IMR-90 (cell line): ENCODE data around the gene GALNT5. TPM values are rescaled to one million over a fixed set of nuclear protein-coding genes. Genes with fewer than 3 reads are reported as not detected.

Experiments used
- ATAC-seq: fragments of 200-7000 bp; cut with Tn5 transposase; 2 replicates; pipeline ENCODE4 v1.9.1; 2020; ENCODE audit warnings: low read depth, mild to moderate bottlenecking, moderate library complexity
- BruUV-seq: library from RNA; stranded (reverse); fragments of 400-500 nt; replicated peaks from 2 replicates; lab custom pipeline; 2021; lab: Mats Ljungman, UMichigan
- CTCF ChIA-PET: fragments of 300-600 bp; formaldehyde crosslinking; extraction: SDS; loops from one replicate; lab custom pipeline; 2021; ENCODE audit warnings: antibody characterized with exemption; lab: Yijun Ruan, JAX
- POLR2A ChIA-PET: fragments of 300-600 bp; sonication (Branson Sonifier 250); formaldehyde crosslinking; loops from one replicate; lab custom pipeline; 2022; ENCODE audit warnings: antibody characterized with exemption; ENCODE audit not compliant: unreplicated experiment; lab: Charles Lee
- DNase-seq: peaks from one replicate; pipeline ENCODE4 v3.0.0; 2013
- H2AFZ ChIP-seq: replicated peaks from 2 replicates; pipeline ENCODE3; 2013; ENCODE audit warnings: low read length, mild to moderate bottlenecking; ENCODE audit not compliant: poor library complexity
- H2AK5ac ChIP-seq: 2 replicates; pipeline ENCODE4 v1.6.1; 2013; ENCODE audit warnings: low read depth, low read length, inconsistent platforms
- H2AK9ac ChIP-seq: replicated peaks from 2 replicates; pipeline ENCODE3; 2013; ENCODE audit warnings: mild to moderate bottlenecking, low read depth, low read length, moderate library complexity; ENCODE audit not compliant: poor library complexity
- H2BK120ac ChIP-seq: 2 replicates; pipeline ENCODE4 v1.6.1; 2013; ENCODE audit warnings: low read depth, low read length, inconsistent platforms
- H2BK15ac ChIP-seq: 3 replicates; pipeline ENCODE4 v1.6.1; 2013; ENCODE audit warnings: low read depth, low read length, inconsistent platforms
- H2BK20ac ChIP-seq: 2 replicates; pipeline ENCODE4 v1.6.1; 2013; ENCODE audit warnings: low read depth, mild to moderate bottlenecking, inconsistent platforms, low read length, moderate library complexity
- H2BK5ac ChIP-seq: 2 replicates; pipeline ENCODE4 v1.6.1; 2013; ENCODE audit warnings: mild to moderate bottlenecking, low read depth, low read length, inconsistent platforms; ENCODE audit not compliant: poor library complexity, severe bottlenecking
- H3K14ac ChIP-seq: replicated peaks from 2 replicates; pipeline ENCODE4 v1.6.1; 2013; ENCODE audit warnings: low read depth, low read length, inconsistent platforms
- H3K18ac ChIP-seq: 2 replicates; pipeline ENCODE4 v1.6.1; 2013; ENCODE audit warnings: low read depth, low read length, control low read depth
- H3K23ac ChIP-seq: 2 replicates; pipeline ENCODE4 v1.6.1; 2013; ENCODE audit warnings: low read depth, low read length, inconsistent platforms
- H3K27ac ChIP-seq: 2 replicates; pipeline ENCODE4 v1.5.1; 2013; ENCODE audit warnings: mild to moderate bottlenecking, control low read depth, low read length; ENCODE audit not compliant: insufficient read depth
- H3K27me3 ChIP-seq: 2 replicates; pipeline ENCODE4 v1.6.1; 2013; ENCODE audit warnings: low read length; ENCODE audit not compliant: control insufficient read depth, insufficient read depth
- H3K36me3 ChIP-seq: 2 replicates; pipeline ENCODE4 v1.6.1; 2013; ENCODE audit warnings: low read length, mixed read lengths; ENCODE audit not compliant: control insufficient read depth, insufficient read depth
- H3K4ac ChIP-seq: 2 replicates; pipeline ENCODE4 v1.6.1; 2013; ENCODE audit warnings: low read depth, low read length, inconsistent platforms
- H3K4me1 ChIP-seq: 2 replicates; pipeline ENCODE4 v1.6.1; 2013; ENCODE audit warnings: low read length, mixed read lengths; ENCODE audit not compliant: control insufficient read depth, insufficient read depth
- H3K4me2 ChIP-seq: 2 replicates; pipeline ENCODE4 v1.6.1; 2013; ENCODE audit warnings: low read depth, mild to moderate bottlenecking, control low read depth, low read length, moderate library complexity
- H3K4me3 ChIP-seq: 2 replicates; pipeline ENCODE4 v1.5.1; 2013; ENCODE audit warnings: low read depth, mild to moderate bottlenecking, control low read depth, low read length, moderate library complexity; ENCODE audit not compliant: insufficient read depth
- H3K56ac ChIP-seq: 2 replicates; pipeline ENCODE4 v1.6.1; 2013; ENCODE audit warnings: low read length, inconsistent platforms; ENCODE audit not compliant: insufficient read depth; ENCODE audit errors: extremely low read depth
- H3K79me1 ChIP-seq, 2 experiments: 2 replicates each; pipeline ENCODE4 v1.6.1; 2013; ENCODE audit warnings: low read length in 2 of 2, inconsistent platforms in 1 of 2, low read depth in 1 of 2
- H3K9ac ChIP-seq: 2 replicates; pipeline ENCODE4 v1.6.1; 2013; ENCODE audit warnings: low read depth, low read length, control low read depth
- H3K9me1 ChIP-seq: 2 replicates; pipeline ENCODE4 v1.6.1; 2013; ENCODE audit warnings: low read length, inconsistent platforms; ENCODE audit not compliant: insufficient read depth
- H3K9me3 ChIP-seq: 2 replicates; pipeline ENCODE4 v1.6.1; 2013; ENCODE audit warnings: low read length; ENCODE audit not compliant: control insufficient read depth, insufficient read depth
- H4K20me1 ChIP-seq: 2 replicates; pipeline ENCODE4 v1.6.1; 2013; ENCODE audit warnings: low read length, inconsistent platforms; ENCODE audit not compliant: insufficient read depth
- H4K5ac ChIP-seq: 2 replicates; pipeline ENCODE4 v1.6.1; 2013; ENCODE audit warnings: mild to moderate bottlenecking, low read depth, low read length, control low read depth
- H4K8ac ChIP-seq, 2 experiments: 2 replicates each; pipeline ENCODE4 v1.6.1; 2013; ENCODE audit warnings: low read depth in 2 of 2, low read length in 2 of 2, control low read depth in 1 of 2, inconsistent platforms in 1 of 2
- H4K91ac ChIP-seq: 2 replicates; pipeline ENCODE4 v1.6.1; 2013; ENCODE audit warnings: low read depth, low read length, inconsistent platforms; ENCODE audit not compliant: insufficient read depth
- MAFK ChIP-seq: IDR thresholded peaks from 2 replicates; pipeline ENCODE4 v1.6.1; 2012; ENCODE audit warnings: low read depth, low read length, improper control_type of control experiment
- WGBS, 2 experiments: methylation state at CpG; one replicate each; pipeline versions ENCODE4 v1.1.5 to v1.1.7; 2013; ENCODE audit warnings: missing lambda C conversion rate in 2 of 2; ENCODE audit not compliant: insufficient read length in 1 of 2; ENCODE audit errors: extremely low coverage in 2 of 2; 5-methylcytosine and 5-hydroxymethylcytosine counted together
- dilution Hi-C: fragments of 300-500 bp; cut with HindIII; formaldehyde crosslinking; loops from one replicate; pipeline ENCODE4 v1.14.3; 2018; ENCODE audit warnings: low sequenced_read_pairs; ENCODE audit not compliant: unreplicated experiment
- in situ Hi-C: fragments of 300-500 bp; cut with MboI; formaldehyde crosslinking; loops from 3 replicates; pipeline ENCODE4 v1.14.3; 2019; ENCODE audit warnings: low sequenced_read_pairs, inconsistent platforms, mixed read lengths
- intact Hi-C: fragments of 100-400 bp; cut with micrococcal nuclease; formaldehyde crosslinking; loops from 2 replicates; pipeline ENCODE4 v1.10.0; 2022
- polyA plus RNA-seq, 3 experiments: library from polyadenylated mRNA; depleted of rRNA; stranded (reverse); fragments of >200 nt; gene quantifications; 2 replicates each; pipeline ENCODE4 v1.2.3, GENCODE V29; 2012; ENCODE audit warnings: low replicate concordance in 1 of 3
- total RNA-seq: library from RNA; depleted of rRNA; stranded (reverse); fragments of >200 nt; gene quantifications from 2 replicates; pipeline ENCODE4 v1.2.3, GENCODE V29; 2012

The GALNT5 gene
- total and polyA plus RNA-seq, 2 of the 4 experiments (the other 2 are of a cell fraction) = 36.3 to 63.3 TPM

DNA sequence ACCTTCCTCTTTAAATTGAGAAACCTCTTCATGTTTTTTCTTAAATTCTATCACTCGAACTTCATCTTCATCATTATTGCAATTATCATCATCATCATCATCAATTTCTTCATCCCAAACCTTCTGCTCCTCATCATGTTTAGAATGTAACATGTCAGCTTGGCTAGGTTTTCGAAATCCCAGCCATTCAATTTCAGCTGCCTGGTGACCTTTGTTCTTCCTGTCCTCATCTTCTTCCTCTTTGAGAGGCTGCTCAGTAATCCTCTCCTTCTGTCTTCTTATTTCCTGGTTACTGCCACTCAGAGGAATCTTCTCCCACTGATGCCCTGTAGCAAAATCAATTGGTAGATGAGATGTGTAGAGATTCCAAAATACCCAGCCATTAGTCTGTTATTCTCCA, 64.0 kb downstream of the GALNT5 start:
- no peaks in the 10 kb centered on the region for H3K9me3 ChIP-seq
- no peak overlapping the region for H4K8ac ChIP-seq
- no TSS peak for BruUV-seq
- H3K4me2 ChIP-seq = no peak overlapping the region
- H2AK5ac ChIP-seq = no peak overlapping the region
- no peak overlapping the region for H3K14ac ChIP-seq
- H3K9ac ChIP-seq = no peak overlapping the region
- no peak overlapping the region for H2AK9ac ChIP-seq
- no peak for ATAC-seq
- H2BK20ac ChIP-seq = no peak overlapping the region
- H3K27ac ChIP-seq = no peak overlapping the region
- H3K4me3 ChIP-seq = no peak overlapping the region
- no peaks in the 10 kb centered on the region for H3K36me3 ChIP-seq
- CTCF ChIA-PET = no interaction called here
- H3K23ac ChIP-seq = no peak overlapping the region
- no peaks in the 10 kb centered on the region for H3K79me1 ChIP-seq
- 33 to 100% methylated on average over 1 of the region's 2 CpGs for WGBS, 2 experiments
- intact Hi-C loops = no loop called here
- no peak overlapping the region for H3K56ac ChIP-seq
- H2BK120ac ChIP-seq = no peak overlapping the region
- H4K91ac ChIP-seq = no peak overlapping the region
- no peak for DNase-seq
- H4K5ac ChIP-seq = no peak overlapping the region
- H3K9me1 ChIP-seq = no peaks in the 10 kb centered on the region
- dilution Hi-C loops = no loop called here
- no peak overlapping the region for H2BK5ac ChIP-seq
- no peak overlapping the region for H2BK15ac ChIP-seq
- H3K4me1 ChIP-seq = no peaks in the 10 kb centered on the region
- no peaks in the 10 kb centered on the region for H3K27me3 ChIP-seq
- no peak overlapping the region for H3K18ac ChIP-seq
- POLR2A ChIA-PET = no interaction called here
- TF ChIP-seq MAFK = no peak
- no peaks in the 10 kb centered on the region for H4K20me1 ChIP-seq
- in situ Hi-C loops = no loop called here
- H3K4ac ChIP-seq = no peak overlapping the region
- H2AFZ ChIP-seq = no peak overlapping the region
